SK-N-SH (cell line): ENCODE data around the gene DHRS4L2.
"Not testable (repeated sequence)": the region's sequence is repeated elsewhere in the genome, so short reads cannot be mapped to it uniquely, and the experiment has no call there.

Source experiments
- CTCF ChIP-seq: fragments of 200-600 bp; sonication (generic); IDR thresholded peaks from 2 replicates; pipeline ENCODE4 v1.6.1; 2017; ENCODE audit warnings: antibody characterized with exemption, mild to moderate bottlenecking, moderate library complexity
- EP300 ChIP-seq, 2 experiments: IDR thresholded peaks; 2 replicates each; pipeline versions ENCODE4 v1.4.0 to v1.6.1; 2012; ENCODE audit warnings: borderline replicate concordance in 1 of 2, low read depth in 1 of 2, low read length in 1 of 2
- MAX ChIP-seq: IDR thresholded peaks from 2 replicates; pipeline ENCODE4 v1.4.0; 2012; ENCODE audit warnings: low read depth
- MEF2A ChIP-seq: IDR thresholded peaks from 2 replicates; pipeline ENCODE4 v1.4.0; 2012; ENCODE audit warnings: low read depth, borderline replicate concordance
- NRF1 ChIP-seq: IDR thresholded peaks from 2 replicates; pipeline ENCODE4 v1.6.1; 2012; ENCODE audit warnings: low read depth, mild to moderate bottlenecking, low read length
- POLR2AphosphoS5 ChIP-seq: IDR thresholded peaks from 2 replicates; pipeline ENCODE4 v1.6.1; 2012; ENCODE audit warnings: low read depth, low read length
- TAF1 ChIP-seq: IDR thresholded peaks from 2 replicates; pipeline ENCODE4 v1.6.1; 2012; ENCODE audit warnings: low read depth, mild to moderate bottlenecking, low read length, moderate library complexity, borderline replicate concordance
- YY1 ChIP-seq: IDR thresholded peaks from 2 replicates; pipeline ENCODE4 v1.4.0; 2012; ENCODE audit warnings: low read depth, mild to moderate bottlenecking

- not testable (repeated sequence) for TF ChIP-seq CTCF; MEF2A; TAF1; YY1; NRF1; MAX; EP300 (IDR thresholded peaks at IDR 0.05; ENCODE audit: borderline replicate concordance in 1 of 2, low read depth in 1 of 2, low read length in 1 of 2); POLR2AphosphoS5
Measured at GRCh38 chr14:23999640-24000039, 10.9 kb downstream of the DHRS4L2 start.
